DMS114 treated with DMSO at 0.1 percent for 48 hours (cell line): Measurements from ENCODE around the gene NOXA1.

Experiments used
- DNase-seq: peaks from one replicate; lab custom pipeline; 2025; ENCODE audit not compliant: unreplicated experiment; lab: John Stamatoyannopoulos, UW

Gene NOXA1

DNA sequence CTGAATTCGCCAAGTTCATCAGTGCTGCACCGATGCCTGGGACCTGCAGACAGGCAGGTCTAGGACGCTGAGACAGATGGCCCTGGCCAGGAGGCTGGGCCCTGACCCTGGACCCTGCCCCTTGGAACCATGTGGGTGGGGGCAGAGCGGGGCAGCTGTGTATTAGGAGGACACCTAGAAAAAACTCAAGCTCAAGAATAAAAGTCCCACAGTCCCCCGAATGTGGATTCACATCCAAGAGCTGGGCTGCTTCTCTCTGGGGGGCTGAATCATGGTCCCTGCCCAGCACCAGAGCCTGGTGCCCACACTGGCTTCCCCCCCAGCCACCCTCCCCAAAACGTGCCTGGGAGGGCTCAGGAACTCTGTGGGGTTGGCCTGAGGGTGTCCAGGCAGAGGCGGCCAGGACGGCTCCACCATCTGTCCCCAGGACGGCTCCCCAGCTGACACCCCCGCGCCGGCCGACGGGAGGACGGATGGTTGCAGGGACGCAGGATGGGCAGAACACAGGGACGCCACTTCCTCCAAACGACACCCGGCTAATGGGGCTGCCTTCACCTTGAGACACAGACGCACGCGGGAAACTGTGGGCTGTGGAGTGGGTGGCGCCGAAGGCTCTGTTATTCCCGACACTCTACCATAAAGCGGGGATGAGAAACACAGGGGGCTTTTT lies 35.2 kb upstream of the NOXA1 start:
- DNase-seq: no peak

DNA sequence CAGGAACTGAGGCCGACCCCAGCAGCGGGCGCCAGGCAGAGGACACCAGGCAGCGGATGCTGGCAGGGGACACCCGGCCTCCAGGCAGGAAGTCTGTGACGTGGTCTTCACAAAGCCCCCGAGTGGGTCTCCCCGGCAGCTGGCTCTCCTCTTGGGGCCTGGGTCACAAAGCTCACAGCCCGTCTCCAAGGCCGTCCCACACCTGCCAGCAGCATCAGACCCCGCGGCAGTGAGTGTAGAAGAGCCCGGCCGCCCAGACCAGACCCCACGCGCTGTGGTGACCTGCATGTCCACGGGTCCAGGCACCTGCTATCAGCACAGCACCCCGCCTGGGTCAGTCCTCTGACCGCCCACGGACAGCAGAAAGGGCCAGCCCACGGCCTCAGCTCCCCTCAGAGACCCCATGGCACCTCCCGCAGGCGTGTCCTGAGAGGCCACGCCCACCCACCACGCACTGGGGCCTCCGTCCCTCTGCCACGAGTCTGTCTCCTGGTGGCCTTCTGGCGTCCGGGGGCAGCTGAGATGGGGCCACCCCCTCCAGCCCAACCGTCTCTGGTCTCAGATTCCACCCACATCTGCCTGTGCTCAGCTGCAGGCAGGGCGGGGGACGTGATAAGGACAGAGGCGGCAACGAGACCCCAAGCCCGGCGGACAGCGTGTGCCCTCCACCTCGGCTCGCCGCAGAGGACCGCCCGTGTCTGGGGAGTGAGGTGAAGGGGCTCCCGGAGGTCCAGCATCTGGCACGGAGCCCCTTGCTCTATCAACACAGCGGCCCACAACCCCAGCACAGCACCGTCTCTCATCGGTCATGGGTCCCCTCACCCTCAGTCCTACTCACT lies 34.4 kb upstream of the NOXA1 start:
- no peak for DNase-seq

DNA sequence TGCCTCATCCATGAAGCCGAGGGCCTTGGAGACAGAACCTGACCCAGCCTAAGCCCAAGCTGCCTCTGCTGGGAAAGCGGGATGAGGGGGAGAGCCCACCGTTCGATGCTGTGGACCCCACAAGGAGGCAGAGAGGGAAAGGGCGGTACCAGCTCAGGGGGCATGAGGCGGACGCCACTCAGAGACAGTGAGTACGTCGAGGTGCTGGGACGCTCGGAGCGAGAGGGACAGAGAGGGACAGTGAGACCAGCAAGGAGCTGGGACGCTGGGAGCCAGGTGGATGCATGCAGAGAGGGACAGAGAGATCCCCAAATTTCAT lies 33.8 kb upstream of the NOXA1 start:
- DNase-seq: no peak

DNA sequence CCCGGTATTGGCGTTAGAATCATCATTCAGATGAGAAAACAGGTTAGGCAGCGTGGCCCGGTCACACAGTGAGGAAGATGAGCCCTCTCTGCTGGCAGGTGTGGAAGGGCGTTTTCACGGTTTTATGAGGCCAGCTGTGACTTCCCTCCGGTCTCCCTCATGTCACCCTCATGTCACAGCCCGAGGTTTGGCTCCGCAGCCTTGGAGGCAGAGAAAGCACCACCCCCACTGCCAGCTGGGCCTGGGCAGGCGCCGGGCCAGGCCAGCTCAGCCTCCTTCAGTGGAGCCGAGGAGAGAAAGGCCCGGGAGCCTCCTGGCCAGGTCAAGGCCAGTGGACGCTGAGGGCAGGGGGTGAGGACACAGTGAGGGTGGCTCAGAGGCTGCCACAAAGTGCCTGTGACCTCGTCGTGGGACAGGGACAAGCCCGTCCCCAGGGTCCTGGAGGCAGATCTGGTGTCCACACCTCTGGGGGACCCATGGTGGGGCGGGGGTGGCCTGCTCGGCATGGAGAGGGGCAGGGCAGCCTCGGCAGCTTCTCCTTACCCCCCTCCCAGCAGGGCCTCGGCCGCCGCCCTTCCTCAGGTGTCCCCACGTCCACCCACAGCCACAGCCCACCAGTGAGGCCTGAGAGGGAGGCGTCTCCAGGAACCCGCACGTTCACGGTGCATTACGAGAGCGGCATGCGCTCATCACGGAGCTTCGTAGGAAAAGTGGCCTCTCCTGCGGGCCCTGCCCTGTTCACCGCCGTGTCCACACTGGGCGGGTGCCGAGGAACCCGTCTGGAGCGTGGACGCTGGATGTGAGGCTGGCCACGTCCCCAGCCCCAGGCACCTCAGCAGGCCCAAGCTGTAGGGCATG lies 32.4 kb upstream of the NOXA1 start:
- DNase-seq: no peak

DNA sequence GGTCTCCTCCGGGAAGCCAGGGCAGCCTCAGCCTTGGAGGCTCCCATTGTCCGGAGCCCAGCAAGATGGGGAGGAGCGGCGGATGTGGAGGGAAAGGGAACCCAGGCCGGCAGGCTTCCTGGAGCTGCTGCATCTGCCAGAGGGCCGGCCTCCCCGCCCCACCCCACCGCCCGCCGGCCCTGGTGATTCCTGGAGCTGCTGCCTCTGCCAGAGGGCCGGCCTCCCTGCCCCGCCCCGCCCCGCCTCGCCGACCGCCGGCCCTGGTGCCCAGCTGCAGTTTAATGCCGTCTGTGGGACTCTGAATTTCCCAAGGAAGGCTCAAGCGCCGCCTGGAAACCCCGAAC lies 31.8 kb upstream of the NOXA1 start:
- DNase-seq: no peak

DNA sequence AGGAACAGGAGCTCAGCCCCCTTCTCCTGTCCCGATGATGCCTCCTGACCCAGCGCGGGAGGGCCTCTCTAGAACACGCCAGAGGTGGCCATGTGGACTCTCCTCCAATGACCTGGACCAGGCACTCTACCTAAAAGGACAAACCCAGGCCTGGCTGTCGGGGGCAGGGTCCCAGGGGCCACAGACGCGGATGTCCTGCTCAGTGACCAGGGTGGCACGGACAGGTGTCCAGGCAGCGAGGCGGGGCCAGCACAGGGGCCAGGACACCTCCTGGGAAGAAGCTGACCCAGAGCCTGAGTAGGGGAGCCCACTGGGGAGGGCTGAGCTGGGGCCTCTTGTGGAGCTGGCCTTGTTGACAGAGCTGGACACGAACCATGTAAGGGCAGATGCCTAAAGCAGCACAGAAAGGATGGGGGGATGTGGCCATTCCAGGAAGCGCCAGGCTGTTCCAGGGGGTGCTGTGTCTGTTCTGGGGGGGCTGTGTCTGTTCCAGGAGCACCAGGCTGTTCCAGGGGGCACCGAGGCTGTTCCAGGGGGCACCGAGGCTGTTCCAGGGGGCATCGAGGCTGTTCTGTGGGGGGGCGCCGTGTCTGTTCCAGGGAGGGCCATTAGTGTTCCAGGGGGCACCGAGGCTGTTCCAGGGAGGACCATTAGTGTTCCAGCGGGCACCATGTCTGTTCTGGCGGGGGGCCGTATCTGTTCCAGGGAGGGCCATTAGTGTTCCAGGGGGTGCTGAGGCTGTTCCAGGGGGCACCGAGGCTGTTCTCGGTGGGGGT lies 30.8 kb upstream of the NOXA1 start:
- no peak for DNase-seq

DNA sequence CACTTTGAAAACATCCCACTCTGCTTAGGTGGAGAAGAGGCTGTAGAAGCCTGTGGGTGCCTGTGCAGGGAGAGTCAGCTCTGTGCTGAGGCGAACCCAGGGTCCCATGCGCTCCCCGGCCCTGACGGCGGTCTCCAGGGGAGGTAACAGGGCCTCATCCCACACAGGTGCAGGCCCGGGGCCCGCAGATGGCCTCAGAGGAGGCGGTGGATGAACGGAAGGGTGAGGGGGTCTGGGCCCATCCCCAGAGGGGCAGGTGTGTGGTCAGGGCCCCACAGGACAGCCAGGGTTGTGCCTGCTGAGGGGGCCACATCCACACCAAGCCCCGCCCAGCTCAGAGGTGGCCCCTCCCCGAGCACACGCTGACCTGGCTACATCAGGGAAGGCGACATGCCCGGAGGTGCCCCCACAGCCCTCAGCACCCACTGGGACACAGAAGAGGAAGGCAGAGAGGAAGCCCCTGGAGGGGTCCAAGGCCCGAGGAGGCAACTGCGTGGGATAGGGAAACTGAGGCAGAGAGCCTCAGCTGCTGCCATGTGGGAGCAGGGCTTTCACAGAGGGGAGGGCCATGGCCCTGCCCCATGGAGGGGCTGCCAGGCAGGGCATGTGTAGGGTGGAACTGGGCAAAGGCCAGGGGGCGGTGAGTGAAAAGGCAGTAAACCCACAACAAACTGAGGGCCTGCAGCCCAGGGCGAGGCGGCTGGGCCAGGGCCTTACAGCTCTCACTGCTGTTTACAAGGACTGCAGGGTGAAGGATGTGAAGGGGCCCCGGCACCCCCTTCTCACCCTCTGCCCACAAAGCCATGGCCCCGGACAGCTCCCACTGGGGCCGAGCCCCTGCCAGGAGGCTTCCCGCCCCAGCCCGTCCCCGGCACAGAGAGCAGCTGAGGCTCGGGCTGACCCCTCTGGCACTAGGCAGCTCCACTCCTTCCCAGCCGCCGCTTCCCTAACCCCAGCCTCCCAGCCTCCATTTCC lies 29.7 kb upstream of the NOXA1 start:
- no peak for DNase-seq

DNA sequence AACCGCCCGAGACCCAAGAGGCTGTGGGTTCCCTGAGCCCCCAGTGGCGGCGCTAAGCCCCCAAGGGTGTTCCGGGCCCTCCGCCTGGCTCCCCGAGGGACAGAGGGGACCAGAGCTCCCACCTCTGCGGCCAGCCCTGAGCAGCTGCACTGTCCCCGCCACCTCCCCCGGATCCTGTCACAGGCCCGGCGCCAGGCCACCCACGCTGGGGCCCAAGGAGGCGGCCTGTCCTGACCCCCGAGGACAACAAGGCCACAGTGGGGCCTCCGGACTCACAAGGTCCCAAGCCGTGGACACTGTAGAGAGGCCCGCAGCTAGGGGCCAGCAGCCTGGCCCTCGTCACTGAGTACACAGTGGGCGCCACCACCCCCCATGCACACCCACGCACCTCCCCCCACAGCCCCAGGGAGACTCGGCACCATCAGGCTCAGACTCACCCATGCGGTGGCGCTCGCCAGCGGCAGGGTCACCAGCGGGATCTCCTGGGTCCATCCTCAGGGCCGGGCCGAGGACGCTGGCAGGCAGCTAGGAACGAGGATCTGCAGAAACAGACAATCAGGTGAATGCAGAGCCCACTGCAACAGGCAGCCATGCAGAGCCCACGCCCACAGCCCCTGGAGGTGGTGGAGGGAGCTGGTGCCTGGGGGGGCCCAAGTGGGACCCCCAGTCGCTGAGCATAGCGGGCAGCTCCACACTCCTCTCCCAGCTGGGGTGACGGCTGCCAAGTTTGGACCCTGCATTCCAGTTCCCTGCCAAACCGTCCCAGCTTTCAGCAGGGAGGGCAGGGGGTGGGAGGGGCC lies 28.1 kb upstream of the NOXA1 start:
- DNase-seq: no peak

DNA sequence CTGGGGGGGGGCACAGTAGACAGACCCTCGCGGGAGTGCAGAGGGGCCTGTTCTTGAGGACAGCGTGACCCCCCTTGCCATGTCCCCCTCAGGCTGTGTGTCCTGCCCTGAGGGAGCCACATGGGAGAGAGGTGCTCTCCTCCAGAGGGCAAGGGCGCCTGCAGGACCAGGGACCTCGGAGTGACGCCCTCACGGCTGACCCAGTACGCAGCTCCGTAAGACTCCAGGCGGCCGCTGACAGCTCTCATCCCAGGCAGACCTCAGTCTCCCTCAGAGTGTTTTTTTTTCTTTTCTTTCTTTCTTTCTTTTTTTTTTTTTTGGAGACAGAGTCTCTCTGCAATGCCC lies 27.6 kb upstream of the NOXA1 start:
- no peak for DNase-seq

DNA sequence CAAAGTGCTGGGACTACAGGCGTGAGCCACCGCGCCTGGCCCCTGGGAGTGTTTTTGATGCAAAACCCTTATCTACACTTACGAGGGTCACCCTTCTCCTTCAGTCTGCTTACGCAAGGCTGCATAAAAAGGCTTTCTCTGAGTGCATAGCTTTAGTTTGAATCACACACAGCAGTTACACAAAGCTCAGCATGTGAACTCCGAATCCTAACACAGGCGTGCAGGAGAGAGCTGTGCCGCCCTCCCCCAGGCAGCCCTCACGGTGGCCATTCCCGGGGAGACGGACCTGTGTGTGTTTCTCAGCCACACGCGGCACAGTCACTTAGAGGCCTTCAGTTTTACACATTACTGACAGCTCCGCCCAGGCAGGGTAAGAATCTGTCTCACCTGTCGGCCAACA lies 27.0 kb upstream of the NOXA1 start:
- DNase-seq: no peak

DNA sequence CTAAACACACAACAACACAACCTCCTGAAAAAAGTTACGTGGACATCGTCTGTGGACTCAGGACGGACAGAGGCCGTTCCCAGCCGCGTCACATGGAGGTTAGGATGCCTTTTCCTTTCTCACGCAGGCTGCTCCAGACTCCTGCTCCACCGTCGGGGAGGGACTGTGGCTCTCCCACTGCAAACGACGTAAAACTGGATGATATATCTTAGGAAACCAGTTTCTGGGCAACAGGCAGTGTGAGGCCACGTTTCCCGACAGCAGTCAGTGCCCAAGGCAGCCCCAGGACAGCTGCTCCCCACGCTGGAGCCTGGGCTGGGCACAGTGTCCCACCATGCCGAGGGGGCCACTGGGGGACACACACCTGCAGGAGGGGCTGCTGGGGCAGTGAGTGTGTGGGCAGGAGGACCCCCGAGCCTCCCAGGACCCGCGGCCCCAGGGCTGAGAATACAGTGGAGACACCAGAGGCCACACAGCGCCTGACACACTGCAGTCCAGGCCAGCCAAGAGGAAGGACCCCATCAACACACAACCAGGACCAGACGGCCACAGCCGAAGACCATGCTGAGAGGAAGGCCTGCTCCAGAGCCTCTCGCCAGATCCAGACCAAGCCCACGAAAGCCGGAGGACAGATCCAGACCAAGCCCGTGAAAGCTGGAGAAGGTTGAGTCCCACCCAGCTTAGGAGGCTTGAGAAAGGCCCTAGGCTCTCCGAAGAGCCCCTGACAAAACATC lies 26.4 kb upstream of the NOXA1 start:
- no peak for DNase-seq

DNA sequence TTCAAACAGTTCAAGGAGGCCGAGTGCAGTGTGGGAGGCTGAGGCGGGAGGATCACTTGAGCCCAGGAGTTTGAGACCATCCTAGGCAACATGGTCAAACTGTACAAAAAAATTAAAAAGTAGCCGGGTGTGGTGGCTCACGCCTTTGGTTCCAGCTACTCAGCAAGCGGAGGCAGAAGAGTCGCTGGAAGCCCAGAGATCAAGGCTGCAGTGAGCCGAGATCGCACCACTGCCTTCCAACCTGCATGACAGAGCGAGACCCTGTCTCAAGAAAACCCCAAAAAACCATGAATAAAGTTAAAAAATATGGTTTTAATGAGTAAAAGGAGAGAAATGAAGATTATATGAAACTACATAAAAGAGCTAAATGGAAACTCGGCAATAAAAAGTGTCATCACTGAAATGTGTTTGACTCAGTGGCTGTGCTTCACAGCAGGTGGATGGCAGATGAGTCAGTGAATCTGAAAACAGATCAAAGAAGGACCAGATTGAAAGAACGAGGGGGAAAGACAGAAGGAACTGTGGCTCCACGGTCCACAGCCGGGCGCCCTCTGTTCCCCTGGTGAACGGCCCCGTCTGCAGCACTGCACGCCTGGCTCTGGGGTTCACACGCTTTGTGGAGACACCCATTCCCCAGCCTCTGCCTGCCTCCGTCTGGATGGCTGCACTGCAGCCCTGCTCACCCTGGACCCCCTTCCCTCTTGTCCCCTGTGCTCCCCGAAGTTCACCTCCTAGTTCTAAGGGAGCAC lies 25.3 kb upstream of the NOXA1 start:
- DNase-seq: no peak

DNA sequence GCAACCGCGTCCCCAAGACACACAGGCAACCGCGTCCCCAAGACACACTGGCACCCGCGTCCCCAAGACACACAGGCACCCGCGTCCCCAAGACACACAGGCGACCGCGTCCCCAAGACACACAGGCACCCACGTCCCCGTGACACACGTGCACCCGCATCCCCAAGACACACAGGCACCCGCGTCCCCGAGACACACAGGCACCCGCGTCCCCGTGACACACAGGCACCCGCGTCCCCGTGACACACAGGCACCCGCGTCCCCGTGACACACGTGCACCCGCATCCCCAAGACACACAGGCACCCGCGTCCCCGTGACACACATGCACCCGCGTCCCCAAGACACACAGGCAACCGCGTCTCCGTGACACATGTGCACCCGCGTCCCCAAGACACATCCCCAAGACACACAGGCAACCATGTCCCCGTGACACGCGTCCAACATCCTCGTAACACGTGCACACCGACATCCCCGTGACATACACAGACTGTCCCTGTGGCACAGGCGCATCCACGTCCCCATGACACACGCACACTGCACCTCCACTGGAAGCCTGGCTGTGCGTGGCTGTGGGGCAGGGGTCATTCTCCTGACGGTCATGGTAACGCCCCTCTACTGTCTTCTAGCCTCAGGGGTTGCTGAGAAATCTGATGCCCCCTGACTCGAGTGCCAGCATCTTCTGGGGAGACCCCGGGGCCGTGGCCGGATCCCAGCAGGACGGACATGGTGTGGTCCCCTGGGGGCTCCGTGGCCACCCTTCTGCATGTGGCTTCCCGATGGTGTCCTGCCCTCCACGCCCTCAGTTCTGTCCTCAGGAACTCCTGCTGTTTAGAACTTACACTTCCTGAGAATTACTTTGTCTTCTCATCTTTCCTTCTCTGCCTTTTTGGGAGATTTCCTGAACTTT lies 24.4 kb upstream of the NOXA1 start:
- no peak for DNase-seq

DNA sequence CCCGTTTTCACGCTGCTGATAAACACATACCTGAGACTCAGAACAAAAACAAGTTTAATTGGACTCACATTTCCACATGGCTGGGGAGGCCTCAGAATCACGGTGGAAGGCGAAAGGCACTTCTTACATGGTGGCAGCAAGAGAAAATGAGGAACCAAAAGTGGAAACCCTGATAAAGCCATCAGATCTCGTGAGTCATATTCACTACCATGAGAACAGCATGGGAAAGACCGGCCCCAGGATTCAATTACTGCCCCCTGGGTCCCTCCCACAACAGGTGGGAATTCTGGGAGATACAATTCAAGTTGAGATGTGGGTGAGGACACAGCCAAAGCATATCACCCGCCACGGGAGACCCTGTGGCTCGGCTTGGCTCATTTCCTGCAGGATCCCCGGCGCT lies 20.4 kb upstream of the NOXA1 start:
- no peak for DNase-seq

DNA sequence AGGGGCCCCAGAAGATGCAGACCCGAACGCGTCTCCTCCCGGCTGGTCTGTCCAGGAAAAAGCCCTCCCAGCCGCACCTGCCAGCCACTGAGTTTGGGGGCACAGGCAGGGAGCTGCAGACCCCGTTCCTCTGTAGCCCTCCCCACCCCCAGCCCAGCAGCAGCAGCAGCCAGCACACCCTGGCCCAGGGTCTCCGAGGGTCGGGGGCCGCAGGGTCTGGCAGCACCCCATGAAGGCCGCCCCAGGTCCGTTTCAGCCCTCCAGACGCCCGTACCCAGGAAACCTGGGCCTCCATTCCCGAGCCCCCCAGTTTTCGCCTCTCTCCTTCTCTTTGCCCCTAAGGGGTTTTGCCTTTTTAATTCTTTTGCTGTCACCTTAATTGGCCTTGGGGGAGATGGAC lies 19.9 kb upstream of the NOXA1 start:
- no peak for DNase-seq

DNA sequence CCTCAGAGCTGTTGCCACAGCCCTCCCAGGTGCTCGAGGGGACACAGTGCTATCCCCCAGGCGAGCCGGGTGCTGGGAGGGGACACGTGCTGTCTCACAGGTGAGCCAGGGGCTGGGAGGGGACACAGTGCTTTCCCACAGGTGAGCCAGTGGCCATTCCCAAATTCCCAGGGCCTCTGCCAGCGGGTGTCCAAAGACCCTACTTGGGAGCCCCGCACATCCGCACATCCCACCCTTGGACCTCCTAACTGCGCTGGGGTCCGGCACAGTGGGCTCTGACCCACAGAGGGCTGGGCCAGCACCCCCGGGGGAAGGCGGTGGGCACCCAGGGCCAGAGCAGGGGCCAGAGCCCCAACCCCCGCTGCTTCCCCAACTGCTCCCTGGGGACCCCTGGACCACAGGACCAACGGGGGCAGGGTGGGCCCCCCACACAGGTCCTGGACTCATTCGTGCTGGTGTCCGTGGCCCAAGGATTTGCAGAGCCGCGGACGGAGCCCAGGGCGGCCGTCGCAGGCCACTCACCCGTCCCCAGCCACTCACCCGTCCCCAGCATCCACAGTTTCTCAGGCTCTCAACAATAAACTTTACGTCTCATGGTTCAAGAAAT lies 18.1 kb upstream of the NOXA1 start:
- no peak for DNase-seq

DNA sequence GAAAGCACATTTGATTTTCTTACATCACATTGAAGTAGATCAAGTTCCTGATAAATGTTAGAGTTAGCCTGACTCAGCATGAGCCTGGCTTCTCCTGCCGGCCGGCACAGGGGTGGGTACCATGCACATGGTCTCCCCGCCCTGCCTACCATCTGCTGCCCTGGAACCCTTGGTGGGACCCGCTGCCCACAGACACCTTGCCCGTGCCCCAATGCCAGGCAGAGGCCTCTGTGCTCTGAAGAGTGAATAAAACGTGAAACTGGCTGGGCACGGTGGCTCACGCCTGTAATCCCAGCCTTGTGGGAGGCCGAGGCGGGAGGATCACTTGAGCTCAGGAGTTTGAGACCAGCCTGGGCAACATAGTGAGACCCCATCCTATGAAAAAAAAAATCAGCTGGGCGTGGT lies 17.5 kb upstream of the NOXA1 start:
- no peak for DNase-seq
